Spleen (tissue), 11 donors: ENCODE measurements around the gene BCL7A. TPM values are rescaled to one million over a fixed set of nuclear protein-coding genes. Genes with fewer than 3 reads are reported as not detected.
"Not testable (repeated sequence)": the region's sequence is repeated elsewhere in the genome, so short reads cannot be mapped to it uniquely, and the experiment has no call there.

Experiments
- DNase-seq: peaks from one replicate; pipeline ENCODE4 v3.0.0-alpha.2; 2020
- H3K27ac ChIP-seq, 8 donors: fragments of 200-600 bp; sonication (generic) in 7 of 8; 1 replicate in 4 of 8; 2 replicates in 4 of 8; pipeline versions ENCODE4 v1.5.0 to v1.8.0; 2016 to 2021; ENCODE audit warnings: inconsistent platforms in 4 of 8, mild to moderate bottlenecking in 4 of 8, moderate library complexity in 1 of 8
- H3K27me3 ChIP-seq, 7 donors: fragments of 200-600 bp; sonication (generic) in 6 of 7; replicated peaks in 1 of 7; 1 replicate in 4 of 7; 2 replicates in 3 of 7; pipeline versions ENCODE4 v1.5.0 to v1.8.0; 2016 to 2021; ENCODE audit warnings: inconsistent platforms in 3 of 7, mild to moderate bottlenecking in 1 of 7
- H3K36me3 ChIP-seq, 6 donors: fragments of 200-600 bp; sonication (generic) in 5 of 6; 1 replicate in 4 of 6; 2 replicates in 2 of 6; pipeline versions ENCODE4 v1.5.0 to v1.8.0; 2016 to 2021; ENCODE audit warnings: inconsistent platforms in 2 of 6
- H3K4me1 ChIP-seq, 6 donors: fragments of 200-600 bp; sonication (generic) in 5 of 6; 1 replicate in 3 of 6; 2 replicates in 3 of 6; pipeline versions ENCODE4 v1.5.0 to v1.8.0; 2016 to 2021; ENCODE audit warnings: inconsistent platforms in 3 of 6
- H3K4me3 ChIP-seq, 8 donors: fragments of 200-600 bp; sonication (generic) in 7 of 8; 1 replicate in 4 of 8; 2 replicates in 4 of 8; pipeline versions ENCODE4 v1.5.0 to v1.8.0; 2016 to 2021; ENCODE audit warnings: inconsistent platforms in 4 of 8, mild to moderate bottlenecking in 4 of 8, moderate library complexity in 2 of 8
- H3K9me3 ChIP-seq, 8 donors: fragments of 200-600 bp; sonication (generic) in 7 of 8; 1 replicate in 4 of 8; 2 replicates in 4 of 8; pipeline versions ENCODE4 v1.5.0 to v1.8.0; 2016 to 2021; ENCODE audit warnings: inconsistent platforms in 4 of 8
- CTCF ChIP-seq, 11 experiments: fragments of 200-600 bp in 7 of 11; fragments of 450-650 bp in 4 of 11; sonication (generic) in 4 of 11; IDR thresholded peaks in 8 of 11; conservative IDR thresholded peaks in 3 of 11; 1 replicate in 7 of 11; 2 replicates in 4 of 11; pipeline versions ENCODE4 v1.4.0 to v1.8.0; 2016 to 2021; ENCODE audit warnings: antibody characterized with exemption in 11 of 11, inconsistent platforms in 4 of 11, mild to moderate bottlenecking in 1 of 11
- POLR2A ChIP-seq, 3 donors: fragments of 450-650 bp; IDR thresholded peaks; one replicate each; pipeline ENCODE4 v1.5.1; 2017; ENCODE audit warnings: antibody characterized with exemption in 3 of 3, mild to moderate bottlenecking in 1 of 3
- POLR2AphosphoS5 ChIP-seq, 3 donors: sonication (generic); formaldehyde crosslinking; IDR thresholded peaks; one replicate each; pipeline ENCODE4 v1.5.1; 2017; ENCODE audit warnings: antibody characterized with exemption in 3 of 3
- WGBS, 5 donors: extraction: QIAGEN DNeasy Blood & Tissue Kit in 3 of 5; methylation state at CpG; one replicate each; pipeline versions ENCODE4 v1.1.5 to v1.1.7; 2013 to 2018; 5-methylcytosine and 5-hydroxymethylcytosine counted together
- intact Hi-C: fragments of 100-400 bp; cut with DNase I; formaldehyde crosslinking; loops from one replicate; pipeline ENCODE4 v1.15.0; 2023; ENCODE audit warnings: low total_unique reads
- polyA plus RNA-seq, 3 donors: library from polyadenylated mRNA; stranded (reverse); fragments of 200-250 nt; gene quantifications; one replicate each; pipeline ENCODE4 v1.2.1, GENCODE V29; 2013
- total RNA-seq, 7 donors: library from RNA; depleted of rRNA in 3 of 7; stranded (reverse); fragments of >200 nt in 3 of 7; fragmentation: NEBNext Ultra II Directional in 4 of 7; extraction: Animal tissue kit (Norgen Biotek cat#: 25700) in 4 of 7; gene quantifications; one replicate each; pipeline versions ENCODE4 v1.1.0 to v1.2.1, GENCODE V29; 2016 to 2021
- donor health status: healthy with polysubstance abuse.
- donor health status: DM: no; HTN: no; CAD: no; lungs with moderate emphysema.
- donor health status: DM: no; HTN: no; CAD: no.
- donor health status: Bipolar disorder and iron deficiency.
- donor health status: healthy.
- donor health status: DM: no; HTN: no; CAD: no.
- donor health status: DM: yes; HTN: yes; CAD: no.

BCL7A gene
- total and polyA plus RNA-seq, 10 donors = 2.5 to 10.1 (median 7.2) TPM

- TF ChIP-seq CTCF (IDR thresholded peaks at IDR 0.05 in 8 of 11, conservative IDR thresholded peaks at IDR 0.05 in 3 of 11) (no peak), POLR2A (IDR thresholded peaks at IDR 0.05) (no peak), POLR2AphosphoS5 (IDR thresholded peaks at IDR 0.05) (no peak)
- Histone ChIP-seq H3K4me1 (peaks cover 3 to 55% (median 33%) of the 10 kb centered on the region in 6 donors), H3K27me3 (no peaks in the 10 kb centered on the region), H3K36me3 (peaks cover 0 to 31% (median 10%) of the 10 kb centered on the region in 6 donors), H3K4me3 (no peak overlapping the region), H3K27ac (no peak overlapping the region), H3K9me3 (no peaks in the 10 kb centered on the region)
- WGBS, 5 donors = 75 to 86% (median 80%) methylated on average over 10 to 11 of the region's 11 CpGs
- intact Hi-C loops = loop anchor here (5.0 kb wide), 1 partner anchor 115 kb away; the partner anchor contains the start of gene CFAP251
- DNase-seq = no peak
Observed at GRCh38 chr12:122032580-122032979, 10.9 kb downstream of the BCL7A start.

DNA sequence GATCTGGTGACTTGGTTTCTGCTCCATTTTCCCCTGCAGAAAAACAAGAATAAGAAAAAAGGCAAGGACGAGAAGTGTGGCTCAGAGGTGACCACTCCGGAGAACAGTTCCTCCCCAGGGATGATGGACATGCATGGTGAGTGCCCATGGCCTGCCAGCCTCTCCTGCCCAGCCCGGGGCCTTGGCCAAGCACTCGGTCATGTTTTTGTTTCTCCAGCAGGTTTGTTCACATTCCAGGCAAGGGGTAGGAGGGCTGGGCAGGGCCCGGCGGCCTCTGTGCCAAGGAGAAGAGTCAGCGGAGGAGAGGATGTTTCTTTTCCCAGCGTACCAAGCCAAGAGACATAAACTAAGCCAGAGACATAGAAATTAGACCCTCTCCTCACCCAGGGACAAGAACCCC, 13.6 kb downstream of the BCL7A start:
- H3K4me3 ChIP-seq = no peak overlapping the region
- no peak for DNase-seq
- no peaks in the 10 kb centered on the region for H3K9me3 ChIP-seq
- no peaks in the 10 kb centered on the region for H3K27me3 ChIP-seq
- intact Hi-C loops = no loop called here
- TF ChIP-seq POLR2A (IDR thresholded peaks at IDR 0.05) = no peak
- peaks cover 0 to 43% (median 10%) of the 10 kb centered on the region in 6 donors for H3K36me3 ChIP-seq
- 93 to 99% (median 96%) methylated on average over 8 of the region's 8 CpGs for WGBS, 5 donors
- H3K4me1 ChIP-seq = peaks cover 3 to 29% (median 12%) of the 10 kb centered on the region in 6 donors
- no peak overlapping the region for H3K27ac ChIP-seq

GRCh38 chr12:122036153-122036552, 14.5 kb downstream of the BCL7A start:
- Histone ChIP-seq H3K27ac (no peak overlapping the region), H3K4me3 (no peak overlapping the region)
- WGBS, 5 donors = 76 to 94% (median 91%) methylated on average over 6 of the region's 6 CpGs

GRCh38 chr12:122040579-122041386, 19.1 kb downstream of the BCL7A start:
- Histone ChIP-seq H3K27ac (no peak overlapping the region), H3K36me3 (peaks cover 0 to 69% (median 17%) of the 10 kb centered on the region in 6 donors), H3K4me1 (no peaks in the 10 kb centered on the region), H3K4me3 (no peak overlapping the region), H3K9me3 (no peaks in the 10 kb centered on the region), H3K27me3 (no peaks in the 10 kb centered on the region)
- no peak for DNase-seq
- intact Hi-C loops = no loop called here
- WGBS, 5 donors = 74 to 86% (median 83%) methylated on average over 17 to 21 of the region's 21 CpGs
- TF ChIP-seq POLR2A (IDR thresholded peaks at IDR 0.05) (no peak), CTCF (IDR thresholded peaks at IDR 0.05 in 8 of 11, conservative IDR thresholded peaks at IDR 0.05 in 3 of 11) (no peak), POLR2AphosphoS5 (IDR thresholded peaks at IDR 0.05) (no peak)

More at GRCh38 chr12:122036153-122036552, 14.5 kb downstream of the BCL7A start:
- DNase-seq = no peak
- Histone ChIP-seq H3K36me3 (peaks cover 0 to 48% (median 10%) of the 10 kb centered on the region in 6 donors), H3K9me3 (no peaks in the 10 kb centered on the region), H3K27me3 (no peaks in the 10 kb centered on the region), H3K4me1 (peaks cover 0 to 21% (median 9%) of the 10 kb centered on the region in 6 donors)
- intact Hi-C loops = no loop called here
- TF ChIP-seq POLR2A (IDR thresholded peaks at IDR 0.05) (no peak), CTCF (IDR thresholded peaks at IDR 0.05 in 8 of 11, conservative IDR thresholded peaks at IDR 0.05 in 3 of 11) (no peak), POLR2AphosphoS5 (IDR thresholded peaks at IDR 0.05) (no peak)

DNA sequence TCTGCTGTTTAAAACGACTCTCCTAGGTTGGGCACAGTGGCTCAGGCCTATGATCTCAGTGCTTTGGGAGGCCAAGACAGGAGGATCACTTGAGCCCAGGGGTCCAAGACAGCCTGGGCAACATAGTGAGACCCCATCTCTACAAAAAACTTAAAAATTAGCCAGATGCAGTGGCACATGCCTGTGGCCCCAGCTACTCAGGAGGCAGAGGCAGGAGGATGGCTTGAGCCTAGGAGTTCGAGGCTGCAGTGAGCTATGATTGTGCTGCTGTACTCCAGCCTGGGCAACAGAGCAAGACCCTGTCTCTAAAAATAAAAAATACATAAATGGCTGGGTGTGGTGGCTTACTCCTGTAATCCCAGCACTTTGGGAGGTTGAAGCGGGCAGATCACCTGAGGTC, 19.8 kb downstream of the BCL7A start:
- H3K4me1 ChIP-seq, H3K4me3 ChIP-seq, intact Hi-C loops, H3K9me3 ChIP-seq, DNase-seq, H3K27ac ChIP-seq, H3K27me3 ChIP-seq: not testable (repeated sequence)
- H3K36me3 ChIP-seq = peaks cover 0 to 69% (median 17%) of the 10 kb centered on the region in 6 donors
- WGBS, 5 donors = 89 to 94% (median 94%) methylated on average over 3 of the region's 3 CpGs
